Measurements from ENCODE around the gene OAT.

DNA sequence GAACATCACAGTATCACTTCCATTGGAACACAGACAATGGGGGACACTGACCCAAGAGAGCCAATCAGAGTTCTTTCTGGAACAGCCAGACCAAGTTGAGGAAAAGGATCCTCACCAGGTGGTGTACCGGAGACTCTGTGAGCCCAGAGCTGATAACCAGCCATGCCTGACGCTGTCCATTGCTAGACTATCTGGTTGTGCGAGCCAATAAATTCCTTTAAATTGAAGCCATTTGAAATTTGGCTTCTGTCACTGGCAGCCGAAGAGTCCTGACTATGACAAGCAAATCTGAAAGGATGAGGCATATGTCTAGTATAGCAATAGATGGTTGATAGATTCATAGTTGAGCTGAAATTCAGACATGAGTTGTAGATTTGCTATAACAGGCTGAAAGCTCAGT lies 39.8 kb upstream of the OAT start:
- no peak for TF ChIP-seq RFX5 (IDR thresholded peaks at IDR 0.05; ENCODE audit: low read length)
- TF ChIP-seq RAD21 (IDR thresholded peaks at IDR 0.05; ENCODE audit: low read length), result no peak
- TF ChIP-seq, protein P1, sequence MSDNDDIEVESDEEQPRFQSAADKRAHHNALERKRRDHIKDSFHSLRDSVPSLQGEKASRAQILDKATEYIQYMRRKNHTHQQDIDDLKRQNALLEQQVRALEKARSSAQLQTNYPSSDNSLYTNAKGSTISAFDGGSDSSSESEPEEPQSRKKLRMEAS (IDR thresholded peaks at IDR 0.05; ENCODE audit: low read depth), result no peak
- no peak for TF ChIP-seq SIN3A (IDR thresholded peaks at IDR 0.05; ENCODE audit: borderline replicate concordance, low read depth, low read length)

All from SK-N-SH (cell line).